Stimulated activated CD4-positive, alpha-beta T cell treated with anti-CD3 and anti-CD28 coated beads, TNF-alpha, amount 100 ng/mL, for 1 hour (primary cell): ENCODE measurements around the gene TSKU.
"Not testable (repeated sequence)": the region's sequence is repeated elsewhere in the genome, so short reads cannot be mapped to it uniquely, and the experiment has no call there.

Source experiments
- DNase-seq, 3 donors: peaks; one replicate each; pipeline ENCODE4 v3.0.0-alpha.2; 2020; ENCODE audit warnings: low read depth in 3 of 3, low spot score in 1 of 3

TSKU gene

DNA sequence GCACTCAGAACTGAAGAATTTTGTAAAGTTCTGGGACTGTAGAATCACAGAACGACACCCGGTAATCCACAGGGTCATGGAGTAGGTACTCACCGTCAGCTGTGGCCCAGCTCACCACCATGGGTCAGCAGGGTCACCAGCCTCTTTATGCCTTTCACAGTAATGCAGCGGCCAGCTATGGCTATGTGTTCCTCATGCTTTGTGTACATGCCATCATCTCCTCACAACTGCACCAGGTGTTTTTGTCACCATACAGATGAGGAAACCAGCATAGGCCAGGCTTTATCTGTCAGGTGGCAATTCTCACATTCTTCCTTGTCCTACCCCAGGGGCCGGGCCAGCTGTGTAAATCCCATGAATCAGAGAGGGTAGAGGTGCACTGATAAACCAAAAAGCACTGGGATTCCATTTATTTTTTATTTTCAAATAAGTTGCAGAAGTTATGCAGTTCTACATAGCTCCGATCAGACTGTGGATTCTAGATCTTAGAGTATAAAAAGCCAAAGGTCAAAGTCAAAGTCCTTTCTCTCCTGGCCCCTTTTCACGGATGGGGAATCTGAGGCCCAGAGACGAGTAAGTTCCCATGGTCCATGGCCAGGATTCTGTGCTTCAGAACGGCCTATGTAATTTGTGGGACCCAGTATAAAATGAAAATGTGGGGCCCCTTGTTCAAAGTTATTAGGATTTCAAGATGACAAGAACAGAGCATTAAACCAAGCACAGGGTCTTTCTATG lies 17.5 kb downstream of the TSKU start:
- DNase-seq = no peak

DNA sequence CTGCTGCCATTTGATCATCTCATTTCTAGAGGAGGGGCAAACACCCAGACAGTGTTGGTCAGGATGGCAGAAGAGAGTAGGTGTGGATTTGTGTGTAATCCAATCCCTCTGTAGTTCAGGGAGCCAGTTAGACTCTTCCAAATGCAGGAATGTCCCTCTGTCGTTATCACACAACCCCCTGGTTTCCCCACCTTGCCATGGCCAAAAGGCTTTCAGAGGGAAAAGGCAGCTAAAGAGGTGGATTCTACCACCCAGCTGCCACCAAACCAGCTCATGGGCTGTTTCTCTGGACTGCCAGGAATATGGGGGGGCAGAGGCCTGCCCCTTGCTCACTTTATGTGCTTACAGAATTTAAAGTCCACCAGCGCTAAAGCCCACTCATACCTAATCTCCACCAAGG lies 18.1 kb downstream of the TSKU start:
- no peak for DNase-seq

DNA sequence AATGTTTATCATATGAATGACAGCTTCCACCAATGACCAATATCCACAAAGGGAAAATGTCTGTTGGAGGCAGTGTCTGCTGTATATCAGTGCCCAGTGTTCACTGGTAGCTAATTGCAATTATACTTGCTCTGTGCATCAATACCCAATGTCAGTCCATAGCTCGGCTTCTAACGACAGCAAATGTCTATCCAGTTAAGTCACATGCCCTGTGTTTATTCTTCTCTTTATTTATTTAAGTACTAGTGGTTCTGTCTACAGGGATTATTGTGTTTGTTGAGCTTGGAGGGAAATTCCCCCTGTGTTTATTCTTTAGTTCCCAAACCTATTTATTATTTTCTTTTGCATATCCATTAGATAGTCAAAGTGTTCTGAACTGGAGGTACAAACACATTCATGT lies 18.6 kb downstream of the TSKU start:
- no peak for DNase-seq

DNA sequence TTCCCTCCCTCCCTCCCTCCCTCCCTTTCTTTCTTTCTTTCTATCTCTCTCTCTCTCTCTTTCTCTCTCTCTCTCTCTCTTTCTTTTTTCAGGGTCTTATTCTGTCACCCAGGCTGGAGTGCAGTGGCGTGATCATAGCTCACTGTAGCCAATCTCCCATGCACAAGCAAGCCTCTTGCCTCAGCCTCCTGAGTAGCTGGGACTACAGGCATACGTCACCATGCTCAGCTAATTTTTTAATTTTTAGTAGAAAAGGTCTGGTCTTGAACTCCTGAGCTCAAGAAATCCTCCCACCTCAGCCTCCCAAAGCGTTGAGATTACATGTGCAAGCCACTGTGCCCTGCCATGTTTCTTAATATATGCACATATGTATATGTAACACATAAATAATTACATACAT lies 19.0 kb downstream of the TSKU start:
- no peak for DNase-seq

DNA sequence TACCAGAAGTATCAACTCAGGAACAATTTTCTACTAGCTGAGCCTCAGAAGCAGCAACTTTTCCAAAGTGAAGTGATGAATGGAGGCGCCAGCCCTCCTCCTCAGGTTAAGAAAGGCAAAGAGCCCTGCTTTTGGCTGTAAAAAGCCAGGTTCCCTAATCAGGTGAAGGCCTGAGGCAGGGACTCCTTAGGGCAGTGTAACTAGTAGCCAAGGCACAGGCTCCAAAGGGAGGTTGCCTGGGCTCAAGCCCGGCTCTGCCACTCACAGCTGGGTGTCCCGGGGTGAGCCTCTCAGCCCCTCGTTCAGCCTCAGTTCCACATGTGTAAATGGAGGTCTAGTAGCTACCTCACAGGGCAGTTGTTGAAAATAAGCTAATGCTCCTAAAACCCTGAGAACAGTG lies 19.5 kb downstream of the TSKU start:
- DNase-seq = no peak

DNA sequence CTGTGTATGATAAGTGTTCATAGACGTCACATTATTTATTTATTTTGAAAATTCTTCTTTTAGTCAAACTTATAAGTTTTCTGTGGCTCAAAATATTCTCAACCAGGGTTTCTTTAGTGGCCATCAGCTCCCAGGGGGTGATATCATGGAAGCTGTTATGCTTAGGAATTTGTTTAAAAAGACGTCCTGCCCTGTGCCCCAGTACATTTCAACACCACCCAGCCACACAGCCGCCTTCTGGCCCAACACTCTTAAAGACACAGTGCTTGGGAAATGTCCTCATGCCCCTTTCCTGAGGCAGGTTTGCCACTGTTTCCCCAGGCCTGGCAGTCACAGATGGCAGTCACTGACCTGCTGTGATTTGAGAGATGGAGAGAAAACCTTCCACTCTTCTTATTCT lies 19.9 kb downstream of the TSKU start:
- no peak for DNase-seq

DNA sequence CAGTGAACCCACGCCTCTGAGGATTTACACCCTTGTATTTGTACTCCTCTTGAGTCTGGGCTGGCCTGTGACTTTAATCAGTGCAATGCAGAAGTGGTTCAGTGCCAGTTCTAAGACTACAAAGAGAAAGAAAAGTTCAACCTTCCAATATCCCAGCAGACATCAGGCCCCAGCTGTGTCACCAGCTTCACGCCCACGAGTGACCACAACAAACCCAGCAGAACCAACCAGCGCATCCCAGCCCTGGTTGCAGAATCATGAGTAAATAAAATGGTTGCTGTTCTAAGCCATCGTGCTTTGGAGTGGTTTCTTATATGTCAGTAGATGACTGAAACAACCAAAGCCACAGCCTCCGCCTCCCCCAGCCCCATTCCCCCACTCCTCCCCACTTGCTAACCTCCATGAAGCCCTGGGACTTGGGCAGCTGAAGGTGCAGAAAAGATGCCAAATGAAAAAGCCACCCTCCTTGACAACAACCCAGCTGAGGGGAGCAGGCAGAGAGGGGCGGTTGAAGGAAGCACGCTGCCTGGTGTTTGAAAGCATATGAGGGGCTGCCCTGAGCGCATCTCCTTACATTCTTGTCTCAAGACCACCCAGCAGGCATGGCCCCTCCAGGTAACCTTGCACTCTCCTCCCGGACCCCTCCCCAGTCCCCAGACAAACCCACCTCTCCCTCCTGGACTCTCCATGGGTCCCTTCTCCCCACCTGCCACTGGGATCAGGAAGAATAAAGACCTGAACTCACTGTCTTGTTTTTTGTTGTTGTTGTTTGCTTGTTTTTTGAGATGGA lies 20.9 kb downstream of the TSKU start:
- DNase-seq = peak in 1 of 3 donors; percentile 28

DNA sequence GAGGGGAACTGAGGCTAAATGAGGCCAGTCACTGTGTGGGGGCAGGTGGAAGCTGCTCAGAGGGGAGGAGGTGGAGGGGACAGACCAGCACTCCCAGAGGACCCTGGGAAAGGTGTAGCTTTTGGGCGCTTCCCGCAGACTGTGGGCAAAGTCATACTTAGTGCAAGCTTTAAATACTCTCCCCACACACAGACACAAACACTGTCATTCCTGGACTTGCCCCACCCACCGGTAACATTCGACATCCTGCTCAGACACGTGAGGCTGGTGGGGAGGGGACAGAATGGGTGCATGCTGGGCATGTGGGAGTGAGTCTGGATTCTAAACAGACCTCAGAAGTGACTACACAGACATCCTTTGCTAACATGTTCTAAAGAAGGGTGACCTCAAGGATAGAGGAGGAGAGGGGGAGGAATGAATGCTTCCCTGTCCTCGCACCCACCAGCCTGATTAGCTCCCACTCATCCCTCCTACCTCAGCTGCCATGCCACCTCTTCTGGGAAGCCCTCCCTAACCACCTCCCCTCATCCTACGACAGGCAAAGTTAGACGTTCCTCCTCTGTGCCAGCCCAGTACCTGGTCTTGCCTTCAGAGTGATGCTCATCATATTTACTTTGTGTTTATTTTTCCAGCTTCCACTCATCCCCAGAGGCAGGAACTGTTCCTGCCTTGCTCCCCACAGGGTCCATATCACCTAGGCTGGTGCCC lies 22.2 kb downstream of the TSKU start:
- no peak for DNase-seq

DNA sequence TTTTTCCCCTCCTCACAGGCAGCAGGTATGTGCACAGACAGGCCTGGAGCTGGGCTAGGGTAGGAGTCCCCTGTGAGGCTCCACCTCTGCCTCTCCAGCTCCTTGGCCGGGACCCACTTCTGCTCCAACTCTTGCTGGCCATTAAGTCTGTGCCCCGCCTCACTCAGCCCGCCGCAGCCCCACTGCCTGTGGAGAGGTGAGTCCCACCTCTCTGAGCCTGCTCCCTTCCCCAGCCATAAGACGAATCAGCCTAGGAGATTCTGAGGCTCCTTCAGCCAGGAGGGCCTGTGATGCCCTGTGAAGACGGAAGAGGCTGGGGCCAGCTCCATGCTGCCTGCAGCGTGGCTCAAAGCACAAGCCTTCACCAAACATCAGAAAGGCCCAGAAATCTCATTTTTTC lies 23.0 kb downstream of the TSKU start:
- DNase-seq = no peak

DNA sequence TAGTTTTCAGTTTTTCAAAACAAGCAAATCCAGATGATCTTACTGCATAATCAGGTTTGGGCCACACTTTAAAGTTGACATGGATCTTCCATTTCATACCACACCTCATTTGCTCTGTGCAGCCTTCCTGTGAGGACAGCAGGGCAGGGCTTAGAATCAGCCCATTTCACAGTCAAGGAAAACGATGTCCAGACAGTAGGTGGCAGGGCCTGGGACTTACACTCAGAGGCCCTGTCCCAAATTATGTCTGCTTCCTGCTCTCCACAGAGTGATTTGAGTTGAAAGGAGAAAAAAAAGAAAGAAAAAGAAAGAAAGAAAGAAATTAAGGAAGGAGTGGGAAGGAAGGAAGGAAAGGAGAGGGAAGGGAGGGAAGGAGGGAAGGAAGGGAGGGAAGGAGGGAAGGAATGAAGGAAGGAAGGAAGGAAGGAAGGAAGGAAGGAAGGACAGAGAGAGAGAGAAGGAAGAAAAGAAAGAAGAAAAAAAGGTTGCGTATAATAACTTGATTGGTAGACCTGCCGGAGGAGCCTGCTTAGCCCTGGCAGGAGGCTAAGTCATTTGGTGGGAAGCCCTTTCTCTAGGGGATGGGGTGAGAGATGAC lies 23.6 kb downstream of the TSKU start:
- no peak for DNase-seq

DNA sequence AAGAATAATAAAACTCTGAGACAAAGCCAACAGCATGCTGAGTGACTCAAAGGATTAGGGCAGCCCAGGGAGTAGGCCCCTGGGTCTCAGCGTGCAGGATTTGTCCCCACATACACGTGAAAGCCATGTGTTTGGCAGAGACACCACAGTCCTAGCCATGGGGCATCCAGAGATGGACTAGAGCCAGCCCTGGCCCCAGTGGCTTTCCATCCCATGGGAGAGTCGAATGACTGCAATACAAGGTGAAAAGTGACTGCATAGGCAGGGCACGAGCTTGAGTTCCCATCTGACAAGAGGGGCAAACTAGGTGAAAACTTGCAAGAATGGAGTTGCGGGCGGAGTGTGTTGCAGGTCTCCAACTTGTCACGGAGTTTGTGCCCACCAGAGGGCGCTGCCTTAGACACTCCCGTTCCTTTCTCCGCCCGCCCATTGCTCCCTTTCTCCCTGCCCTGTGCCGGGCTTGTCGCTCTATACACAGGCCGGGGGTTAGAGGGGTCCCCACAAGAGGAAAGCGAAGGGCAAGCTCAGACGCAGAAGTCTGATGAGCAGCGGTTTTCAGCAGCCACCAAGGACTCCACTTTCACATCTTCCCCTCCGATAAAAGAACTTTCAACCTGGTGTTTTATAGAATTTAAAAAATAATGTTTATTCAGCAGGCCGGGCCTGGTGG lies 24.2 kb downstream of the TSKU start:
- DNase-seq = peak in 2 of 3 donors; percentile 27 to 65

DNA sequence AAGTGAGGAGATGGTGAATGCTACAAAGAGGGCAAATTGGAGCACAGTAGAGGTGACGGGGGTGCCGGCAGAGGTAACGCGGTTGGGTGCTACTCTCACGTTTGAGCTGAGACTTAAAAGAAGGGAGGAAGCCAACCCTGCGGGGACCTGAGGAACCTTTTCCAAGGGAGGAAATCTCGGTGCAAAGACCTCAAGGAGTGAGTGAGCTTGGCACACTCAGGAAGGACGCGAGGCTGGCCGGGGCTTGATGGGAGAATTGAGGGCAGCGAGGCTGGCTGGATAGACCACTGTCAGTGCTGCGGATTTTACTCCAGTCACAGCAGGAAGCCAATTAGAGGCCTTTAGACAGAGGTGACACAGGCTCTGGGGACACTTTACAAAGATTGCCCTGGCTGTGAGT lies 25.0 kb downstream of the TSKU start:
- no peak for DNase-seq

DNA sequence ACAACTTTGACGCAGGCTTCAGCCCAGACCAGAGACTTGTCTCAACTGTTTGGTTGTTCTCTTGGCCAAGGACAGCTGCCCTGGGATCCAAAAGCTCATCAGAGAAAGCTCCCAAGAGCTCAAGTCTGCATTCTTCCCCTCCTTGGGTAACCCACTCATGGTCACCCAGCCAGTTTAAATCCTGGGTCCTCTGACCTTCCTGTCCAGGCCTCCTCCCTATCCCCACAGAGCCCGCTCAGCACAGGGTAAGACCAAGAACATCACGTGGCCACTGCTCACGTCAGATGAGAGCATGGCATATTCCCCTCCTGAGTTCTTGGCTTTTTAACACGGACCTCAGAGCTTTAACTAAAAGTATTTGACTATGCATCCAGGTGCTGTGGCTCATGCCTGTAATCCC lies 25.8 kb downstream of the TSKU start:
- no peak for DNase-seq

DNA sequence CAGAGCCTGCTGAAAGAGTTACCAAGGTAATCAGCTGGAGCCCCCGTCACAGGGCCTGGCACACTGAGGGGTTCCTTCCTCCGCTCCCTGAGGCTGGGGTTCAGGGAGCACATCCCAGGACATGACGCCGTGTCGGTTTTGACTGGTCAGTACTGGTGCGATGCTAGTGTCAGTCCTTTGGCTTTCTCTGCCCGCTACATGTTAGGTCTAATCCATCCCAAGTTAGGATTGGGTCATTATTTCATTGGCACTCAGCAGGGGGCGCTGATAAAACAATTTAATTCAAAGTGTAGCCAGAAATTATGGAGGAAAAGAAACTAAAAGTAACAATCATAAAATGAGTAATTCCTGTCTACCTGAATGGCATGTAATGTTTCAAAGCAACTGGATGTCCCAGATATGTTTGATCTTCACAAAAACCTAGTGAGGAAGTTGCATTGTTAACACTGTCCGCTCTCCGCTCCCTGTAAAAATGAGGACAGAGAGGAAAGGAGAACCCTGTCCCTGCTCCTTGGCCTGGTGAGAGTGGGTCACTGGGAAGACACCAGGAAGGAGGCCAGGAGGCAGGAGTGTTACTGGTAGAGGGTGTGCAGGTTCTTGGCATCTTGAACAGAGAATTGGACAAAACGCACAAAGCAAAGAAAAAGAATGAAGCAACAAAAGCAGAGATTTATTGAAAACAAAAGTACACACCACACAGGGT lies 27.1 kb downstream of the TSKU start:
- no peak for DNase-seq

DNA sequence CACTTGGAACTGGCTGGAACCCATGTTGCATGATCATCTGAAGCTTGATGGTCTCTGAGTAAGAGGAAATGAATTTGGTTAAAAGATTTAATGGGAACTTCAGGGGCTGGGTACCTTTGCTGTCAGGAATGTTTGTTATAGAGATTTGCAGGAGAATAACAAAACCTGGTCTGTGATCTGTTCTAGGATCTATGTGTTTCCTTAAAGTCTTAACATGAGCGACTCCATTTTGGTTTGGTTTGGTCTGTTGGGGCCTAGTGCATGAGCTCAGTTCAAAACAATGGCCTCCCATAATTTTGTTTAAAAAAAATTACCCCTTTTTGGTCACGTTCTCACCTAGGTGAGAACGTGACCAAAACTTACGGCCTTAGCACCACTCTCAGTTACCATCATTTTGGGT lies 28.1 kb downstream of the TSKU start:
- DNase-seq = no peak

DNA sequence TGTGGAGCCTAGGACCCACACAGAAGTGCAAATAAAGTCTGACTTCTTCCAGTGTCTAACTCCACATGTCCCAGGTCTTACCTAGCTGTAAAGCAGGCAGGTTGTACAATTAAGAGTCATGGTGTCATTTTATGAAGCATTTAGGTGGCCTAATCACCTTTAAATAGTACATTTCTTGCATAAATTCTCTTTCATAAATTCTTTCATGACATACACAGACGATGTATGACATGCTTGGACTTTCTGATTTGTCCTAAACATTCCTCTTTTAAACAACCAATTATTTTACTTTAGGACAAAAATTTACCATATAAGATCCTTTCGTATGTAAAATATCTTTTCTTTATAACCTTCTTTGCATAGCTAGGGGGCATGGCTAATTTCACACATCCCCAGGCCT lies 31.3 kb downstream of the TSKU start:
- DNase-seq = no peak

DNA sequence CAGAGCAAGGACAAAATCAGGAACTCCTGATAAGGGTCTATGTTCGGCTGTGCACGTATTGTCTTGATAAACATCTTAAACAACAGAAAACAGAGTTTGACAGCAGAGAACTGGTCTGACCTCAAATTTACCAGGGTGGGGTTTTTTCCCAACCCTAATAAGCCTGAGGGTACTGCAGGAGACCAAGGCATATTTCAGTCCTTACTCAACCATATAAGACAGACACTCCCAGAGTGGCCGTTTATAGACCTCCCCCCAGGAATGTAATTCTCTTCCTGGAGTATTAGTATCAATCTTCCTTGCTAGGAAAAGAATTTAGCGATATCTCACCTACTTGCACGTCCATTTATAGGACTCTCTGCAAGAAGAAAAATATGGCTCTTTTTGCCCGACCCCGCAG lies 32.5 kb downstream of the TSKU start:
- DNase-seq = not testable (repeated sequence)

DNA sequence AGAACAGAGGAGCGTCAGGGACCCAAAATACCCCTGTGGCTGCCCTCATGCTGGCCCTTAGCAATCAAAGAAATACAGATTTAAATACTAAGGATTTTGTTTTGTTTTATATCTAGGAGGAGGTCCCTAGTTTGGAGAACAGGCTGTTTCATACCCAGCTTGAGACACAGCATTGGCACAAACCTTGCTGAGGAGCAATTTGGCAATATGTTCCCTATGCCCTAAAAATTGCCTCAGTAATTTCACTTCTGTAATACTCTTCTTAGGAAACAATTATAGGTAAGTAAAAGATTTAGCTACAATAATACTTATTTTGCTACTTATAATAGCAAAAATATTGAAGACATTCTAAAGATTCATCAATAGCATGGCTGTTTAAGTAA lies 37.0 kb downstream of the TSKU start:
- DNase-seq = no peak

DNA sequence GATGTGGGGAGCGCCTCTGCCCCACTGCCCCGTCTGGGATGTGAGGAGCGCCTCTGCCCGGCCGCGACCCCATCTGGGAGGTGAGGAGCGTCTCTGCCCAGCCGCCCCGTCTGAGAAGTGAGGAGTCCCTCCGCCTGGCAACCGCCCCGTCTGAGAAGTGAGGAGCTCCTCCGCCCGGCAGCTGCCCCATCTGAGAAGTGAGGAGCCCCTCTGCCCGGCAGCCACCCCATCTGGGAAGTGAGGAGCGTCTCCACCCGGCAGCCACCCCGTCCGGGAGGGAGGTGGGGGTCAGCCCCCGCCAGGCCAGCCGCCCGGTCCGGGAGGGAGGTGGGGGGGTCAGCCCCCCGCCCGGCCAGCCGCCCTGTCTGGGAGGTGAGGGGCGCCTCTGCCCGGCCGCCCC lies 38.2 kb downstream of the TSKU start:
- DNase-seq = not testable (repeated sequence)

DNA sequence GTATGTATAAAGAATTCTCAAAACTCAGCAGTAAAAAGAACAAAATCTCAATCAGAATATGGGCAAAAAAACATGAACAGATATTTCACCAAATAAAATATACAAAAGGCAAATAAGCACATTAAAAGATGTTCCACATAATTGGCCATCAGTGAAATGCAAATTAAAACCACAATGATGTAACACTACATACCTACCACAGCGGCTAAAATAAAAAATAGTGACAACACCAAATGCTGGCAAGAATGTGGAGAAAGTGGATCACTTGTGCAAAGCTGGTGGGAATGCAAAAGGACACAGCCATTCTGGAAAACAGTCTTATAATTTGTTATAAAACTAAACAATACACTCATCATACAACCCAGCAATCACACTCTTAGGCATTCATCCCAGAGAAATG lies 39.2 kb downstream of the TSKU start:
- DNase-seq = no peak
